H9 (cell line): ENCODE results near the gene PARG. TPM values are rescaled to one million over a fixed set of nuclear protein-coding genes. Genes with fewer than 3 reads are reported as not detected.

Source experiments
- DNase-seq: peaks from one replicate; pipeline ENCODE4 v3.0.0-alpha.2; 2017
- H2AFZ ChIP-seq: one replicate; pipeline ENCODE4 v1.6.1; 2013; ENCODE audit warnings: mild to moderate bottlenecking, low read length, control low read depth, moderate library complexity
- H2AK5ac ChIP-seq: 2 replicates; pipeline ENCODE4 v1.6.1; 2013; ENCODE audit warnings: low read length, control low read depth, mixed read lengths; ENCODE audit not compliant: insufficient read length
- H2BK120ac ChIP-seq: one replicate; pipeline ENCODE4 v1.6.1; 2013; ENCODE audit warnings: low read depth, mild to moderate bottlenecking, low read length, control low read depth, inconsistent platforms; ENCODE audit not compliant: poor library complexity, severe bottlenecking
- H2BK12ac ChIP-seq: 2 replicates; pipeline ENCODE4 v1.6.1; 2013; ENCODE audit warnings: low read length, control low read depth, mixed read lengths, low read depth; ENCODE audit not compliant: insufficient read length
- H2BK15ac ChIP-seq: 2 replicates; pipeline ENCODE4 v1.6.1; 2013; ENCODE audit warnings: low read depth, low read length, control low read depth
- H2BK20ac ChIP-seq: one replicate; pipeline ENCODE4 v1.6.1; 2013; ENCODE audit warnings: low read depth, mild to moderate bottlenecking, low read length, control low read depth, inconsistent platforms; ENCODE audit not compliant: poor library complexity, severe bottlenecking
- H2BK5ac ChIP-seq: 2 replicates; pipeline ENCODE4 v1.6.1; 2013; ENCODE audit warnings: low read length, control low read depth, mixed read lengths; ENCODE audit not compliant: insufficient read length
- H3K14ac ChIP-seq: 2 replicates; pipeline ENCODE4 v1.6.1; 2013; ENCODE audit warnings: low read length, control low read depth; ENCODE audit not compliant: insufficient read depth
- H3K18ac ChIP-seq: 2 replicates; pipeline ENCODE4 v1.6.1; 2013; ENCODE audit warnings: low read depth, mild to moderate bottlenecking, mixed read lengths, low read length, control low read depth; ENCODE audit not compliant: insufficient read length
- H3K23ac ChIP-seq: 2 replicates; pipeline ENCODE4 v1.6.1; 2013; ENCODE audit warnings: low read length, control low read depth, mixed read lengths, low read depth; ENCODE audit not compliant: insufficient read length
- H3K23me2 ChIP-seq: 2 replicates; pipeline ENCODE4 v1.6.1; 2013; ENCODE audit warnings: low read depth, mild to moderate bottlenecking, mixed read lengths, low read length, control low read depth; ENCODE audit not compliant: insufficient read length, poor library complexity, severe bottlenecking
- H3K27ac ChIP-seq: 2 replicates; pipeline ENCODE4 v1.5.1; 2013; ENCODE audit warnings: low read length, control low read depth, mixed read lengths, low read depth; ENCODE audit not compliant: insufficient read length
- H3K27me3 ChIP-seq: 2 replicates; pipeline ENCODE4 v1.6.1; 2013; ENCODE audit warnings: low read length, control low read depth, inconsistent platforms; ENCODE audit not compliant: insufficient read depth
- H3K4ac ChIP-seq: 2 replicates; pipeline ENCODE4 v1.6.1; 2013; ENCODE audit warnings: low read depth, mild to moderate bottlenecking, control low read depth, inconsistent platforms, low read length, moderate library complexity
- H3K4me1 ChIP-seq: 2 replicates; pipeline ENCODE4 v1.6.1; 2013; ENCODE audit warnings: low read length, control low read depth, inconsistent platforms; ENCODE audit not compliant: insufficient read depth
- H3K4me2 ChIP-seq: 2 replicates; pipeline ENCODE4 v1.6.1; 2013; ENCODE audit warnings: low read length, control low read depth, mixed read lengths; ENCODE audit not compliant: insufficient read length, insufficient read depth
- H3K56ac ChIP-seq: 2 replicates; pipeline ENCODE4 v1.6.1; 2013; ENCODE audit warnings: low read depth, mild to moderate bottlenecking, mixed read lengths, low read length, control low read depth; ENCODE audit not compliant: insufficient read length
- H3K79me1 ChIP-seq: 2 replicates; pipeline ENCODE4 v1.6.1; 2013; ENCODE audit warnings: low read depth, mild to moderate bottlenecking, moderate library complexity, low read length, control low read depth, inconsistent platforms; ENCODE audit not compliant: insufficient read depth, poor library complexity, severe bottlenecking
- H3K79me2 ChIP-seq: 2 replicates; pipeline ENCODE4 v1.6.1; 2013; ENCODE audit warnings: low read length, control low read depth, inconsistent platforms; ENCODE audit not compliant: insufficient read depth
- H3K9ac ChIP-seq: 2 replicates; pipeline ENCODE4 v1.6.1; 2013; ENCODE audit warnings: low read length, control low read depth, mixed read lengths; ENCODE audit not compliant: insufficient read length; ENCODE audit errors: extremely low read depth
- H3K9me3 ChIP-seq: one replicate; pipeline ENCODE4 v1.6.1; 2013; ENCODE audit warnings: low read depth, low read length, inconsistent platforms; ENCODE audit not compliant: control insufficient read depth
- H3T11ph ChIP-seq: one replicate; pipeline ENCODE4 v1.6.1; 2013; ENCODE audit warnings: mild to moderate bottlenecking, low read length, control low read depth, inconsistent platforms
- H4K20me1 ChIP-seq: one replicate; pipeline ENCODE4 v1.6.1; 2013; ENCODE audit not compliant: control insufficient read depth, insufficient read length, insufficient read depth
- H4K5ac ChIP-seq: 2 replicates; pipeline ENCODE4 v1.6.1; 2013; ENCODE audit warnings: low read depth, mild to moderate bottlenecking, mixed read lengths, low read length, control low read depth; ENCODE audit not compliant: insufficient read length
- H4K8ac ChIP-seq: replicated peaks from 2 replicates; pipeline ENCODE4 v1.6.1; 2013; ENCODE audit warnings: low read length, control low read depth, mixed read lengths, low read depth; ENCODE audit not compliant: insufficient read length
- H4K91ac ChIP-seq: 2 replicates; pipeline ENCODE4 v1.6.1; 2013; ENCODE audit warnings: low read depth, mild to moderate bottlenecking, moderate library complexity, mixed read lengths, low read length, control low read depth; ENCODE audit not compliant: insufficient read length
- H3K27ac Mint-ChIP-seq, 3 experiments: 2 replicates in 2 of 3; 3 replicates in 1 of 3; pipeline ENCODE4 v1.8.0; 2020 to 2021; ENCODE audit warnings: mixed read lengths in 3 of 3, mild to moderate bottlenecking in 1 of 3, moderate library complexity in 1 of 3
- H3K27me3 Mint-ChIP-seq: 2 replicates; pipeline ENCODE4 v1.8.0; 2021; ENCODE audit warnings: low read depth, mild to moderate bottlenecking, moderate library complexity, mixed read lengths
- H3K36me3 Mint-ChIP-seq, 3 experiments: 2 replicates in 2 of 3; 3 replicates in 1 of 3; pipeline ENCODE4 v1.8.0; 2020 to 2021; ENCODE audit warnings: low read depth in 3 of 3, mixed read lengths in 3 of 3; ENCODE audit not compliant: insufficient read depth in 1 of 3
- H3K4me1 Mint-ChIP-seq, 2 experiments: 2 replicates each; pipeline ENCODE4 v1.8.0; 2020; ENCODE audit warnings: mixed read lengths in 2 of 2
- H3K4me3 Mint-ChIP-seq, 2 experiments: 2 replicates in 1 of 2; 3 replicates in 1 of 2; pipeline ENCODE4 v1.8.0; 2020 to 2021; ENCODE audit warnings: mild to moderate bottlenecking in 2 of 2, mixed read lengths in 2 of 2, moderate library complexity in 1 of 2
- H3K9me3 Mint-ChIP-seq, 2 experiments: 2 replicates in 1 of 2; 3 replicates in 1 of 2; pipeline ENCODE4 v1.8.0; 2020; ENCODE audit warnings: mild to moderate bottlenecking in 2 of 2, mixed read lengths in 2 of 2, moderate library complexity in 1 of 2
- total RNA-seq: library from RNA; stranded (reverse); gene quantifications from 2 replicates; pipeline ENCODE4 v1.2.1, GENCODE V29; 2021
- TF ChIP-seq, protein P1 (sequence below): fragments of 200-600 bp; sonication (generic); conservative IDR thresholded peaks from 3 replicates; pipeline ENCODE4 v1.8.0; 2021; ENCODE audit warnings: antibody characterized with exemption, mild to moderate bottlenecking

The PARG gene
- total RNA-seq, 1 experiment from 2014 or later: 48.3 TPM

DNA sequence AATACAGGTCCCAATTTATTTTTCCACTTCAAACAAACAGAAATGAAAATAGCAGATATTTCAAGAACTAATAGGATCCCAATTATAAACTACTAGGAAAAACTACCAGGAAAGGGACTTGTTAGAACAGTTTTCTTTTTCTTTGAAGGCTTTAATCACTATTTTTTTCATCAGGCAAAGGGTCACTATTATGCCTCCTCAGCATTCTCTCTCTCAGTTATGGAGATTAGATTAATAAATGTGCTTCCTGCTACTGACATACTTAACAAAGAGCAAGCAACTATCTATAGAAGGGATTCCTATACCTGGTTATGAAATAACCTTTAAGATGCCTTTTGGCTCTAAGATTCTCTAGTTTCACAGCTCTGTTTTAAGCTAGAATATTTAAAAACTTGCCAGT is 108.7 kb downstream of the PARG start:
- no peak overlapping the region for H3K14ac ChIP-seq
- H3K4me2 ChIP-seq: no peak overlapping the region
- H3K9ac ChIP-seq: no peak overlapping the region
- no peaks in the 10 kb centered on the region for H3K27me3 ChIP-seq
- no peak overlapping the region for H3K23ac ChIP-seq
- no peaks in the 10 kb centered on the region for H3K23me2 ChIP-seq
- no peak overlapping the region for H4K91ac ChIP-seq
- H3K4me1 ChIP-seq: peaks cover 13% of the 10 kb centered on the region; the same call in 1 of the 2 replicates
- H3K18ac ChIP-seq: no peak overlapping the region
- H2BK120ac ChIP-seq: no peak overlapping the region
- no peak overlapping the region; a peak in 1 of 7 replicates for H3K27ac Mint-ChIP-seq
- no peak overlapping the region for H2AFZ ChIP-seq
- no peak overlapping the region for H3T11ph ChIP-seq
- no peaks in the 10 kb centered on the region for H3K27me3 Mint-ChIP-seq
- no peak overlapping the region for H2AK5ac ChIP-seq
- H3K4ac ChIP-seq: no peak overlapping the region
- no peak overlapping the region for H2BK5ac ChIP-seq
- H4K20me1 ChIP-seq: no peaks in the 10 kb centered on the region
- H3K79me2 ChIP-seq: no peaks in the 10 kb centered on the region
- peaks cover 42 to 49% of the 10 kb centered on the region in 2 experiments for H3K4me1 Mint-ChIP-seq
- TF ChIP-seq, protein P1, sequence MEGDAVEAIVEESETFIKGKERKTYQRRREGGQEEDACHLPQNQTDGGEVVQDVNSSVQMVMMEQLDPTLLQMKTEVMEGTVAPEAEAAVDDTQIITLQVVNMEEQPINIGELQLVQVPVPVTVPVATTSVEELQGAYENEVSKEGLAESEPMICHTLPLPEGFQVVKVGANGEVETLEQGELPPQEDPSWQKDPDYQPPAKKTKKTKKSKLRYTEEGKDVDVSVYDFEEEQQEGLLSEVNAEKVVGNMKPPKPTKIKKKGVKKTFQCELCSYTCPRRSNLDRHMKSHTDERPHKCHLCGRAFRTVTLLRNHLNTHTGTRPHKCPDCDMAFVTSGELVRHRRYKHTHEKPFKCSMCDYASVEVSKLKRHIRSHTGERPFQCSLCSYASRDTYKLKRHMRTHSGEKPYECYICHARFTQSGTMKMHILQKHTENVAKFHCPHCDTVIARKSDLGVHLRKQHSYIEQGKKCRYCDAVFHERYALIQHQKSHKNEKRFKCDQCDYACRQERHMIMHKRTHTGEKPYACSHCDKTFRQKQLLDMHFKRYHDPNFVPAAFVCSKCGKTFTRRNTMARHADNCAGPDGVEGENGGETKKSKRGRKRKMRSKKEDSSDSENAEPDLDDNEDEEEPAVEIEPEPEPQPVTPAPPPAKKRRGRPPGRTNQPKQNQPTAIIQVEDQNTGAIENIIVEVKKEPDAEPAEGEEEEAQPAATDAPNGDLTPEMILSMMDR: no peak
- no peaks in the 10 kb centered on the region for H3K9me3 Mint-ChIP-seq
- no peaks in the 10 kb centered on the region for H3K79me1 ChIP-seq
- no peak overlapping the region for H4K5ac ChIP-seq
- no peak overlapping the region for H3K27ac ChIP-seq
- no peak overlapping the region for H2BK15ac ChIP-seq
- no peak overlapping the region for H3K56ac ChIP-seq
- H2BK20ac ChIP-seq: no peak overlapping the region
- H3K36me3 Mint-ChIP-seq: peaks cover 0 to 12% (median 3%) of the 10 kb centered on the region in 3 experiments; a peak in 2 of 7 replicates
- H3K9me3 ChIP-seq: no peaks in the 10 kb centered on the region
- H4K8ac ChIP-seq: no peak overlapping the region
- DNase-seq: no peak
- no peak overlapping the region for H3K4me3 Mint-ChIP-seq
- H2BK12ac ChIP-seq: no peak overlapping the region
